Keratinocyte (primary cell): ENCODE measurements around the gene WLS.

Source experiments
- EZH2 ChIP-seq: IDR thresholded peaks from one replicate; pipeline ENCODE4 v1.6.1; 2012; ENCODE audit warnings: inconsistent platforms, mild to moderate bottlenecking, low read length, moderate library complexity
- TF ChIP-seq, protein P1 (sequence below), 3 experiments: IDR thresholded peaks in 1 of 3; conservative IDR thresholded peaks in 1 of 3; optimal IDR thresholded peaks in 1 of 3; 2 replicates in 2 of 3; 3 replicates in 1 of 3; pipeline versions ENCODE3 to v1.5.1; 2011; ENCODE audit warnings: low read length in 3 of 3, mild to moderate bottlenecking in 3 of 3, moderate library complexity in 2 of 3, control low read depth in 1 of 3, inconsistent platforms in 1 of 3; ENCODE audit not compliant: insufficient read depth in 2 of 3; ENCODE audit errors: extremely low read depth in 1 of 3

DNA sequence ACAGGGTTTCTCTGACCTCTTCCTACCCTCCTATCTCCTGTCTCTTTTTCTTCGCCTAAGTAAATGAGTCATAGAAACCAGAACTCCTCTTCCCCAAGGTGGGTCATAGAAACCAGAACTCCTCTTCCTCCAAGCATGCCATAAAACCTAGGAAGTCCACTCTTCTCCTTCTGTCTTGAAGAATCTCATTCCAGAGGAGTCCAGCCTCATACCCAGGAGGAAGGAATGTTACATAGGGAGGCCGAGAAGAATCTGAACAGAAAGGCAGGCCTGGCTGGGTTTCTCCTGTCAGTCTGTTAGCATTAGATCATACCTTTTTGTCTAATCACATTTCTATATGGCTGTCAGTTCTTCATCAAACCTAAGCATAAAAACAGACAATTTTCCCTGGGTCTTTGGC, 47.5 kb upstream of the WLS start:
- TF ChIP-seq, protein P1, sequence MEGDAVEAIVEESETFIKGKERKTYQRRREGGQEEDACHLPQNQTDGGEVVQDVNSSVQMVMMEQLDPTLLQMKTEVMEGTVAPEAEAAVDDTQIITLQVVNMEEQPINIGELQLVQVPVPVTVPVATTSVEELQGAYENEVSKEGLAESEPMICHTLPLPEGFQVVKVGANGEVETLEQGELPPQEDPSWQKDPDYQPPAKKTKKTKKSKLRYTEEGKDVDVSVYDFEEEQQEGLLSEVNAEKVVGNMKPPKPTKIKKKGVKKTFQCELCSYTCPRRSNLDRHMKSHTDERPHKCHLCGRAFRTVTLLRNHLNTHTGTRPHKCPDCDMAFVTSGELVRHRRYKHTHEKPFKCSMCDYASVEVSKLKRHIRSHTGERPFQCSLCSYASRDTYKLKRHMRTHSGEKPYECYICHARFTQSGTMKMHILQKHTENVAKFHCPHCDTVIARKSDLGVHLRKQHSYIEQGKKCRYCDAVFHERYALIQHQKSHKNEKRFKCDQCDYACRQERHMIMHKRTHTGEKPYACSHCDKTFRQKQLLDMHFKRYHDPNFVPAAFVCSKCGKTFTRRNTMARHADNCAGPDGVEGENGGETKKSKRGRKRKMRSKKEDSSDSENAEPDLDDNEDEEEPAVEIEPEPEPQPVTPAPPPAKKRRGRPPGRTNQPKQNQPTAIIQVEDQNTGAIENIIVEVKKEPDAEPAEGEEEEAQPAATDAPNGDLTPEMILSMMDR (optimal IDR thresholded peaks at IDR 0.05 in 1 of 3, IDR thresholded peaks at IDR 0.05 in 1 of 3, conservative IDR thresholded peaks at IDR 0.05 in 1 of 3; ENCODE audit: extremely low read depth in 1 of 3, insufficient read depth in 2 of 3, low read length in 3 of 3) = no peak
- TF ChIP-seq EZH2 = no peak
